ENCODE data around the gene ARMC6.
"Not testable (repeated sequence)": the region's sequence is repeated elsewhere in the genome, so short reads cannot be mapped to it uniquely, and the experiment has no call there.

- not testable (repeated sequence) for TF ChIP-seq CTCF (IDR thresholded peaks at IDR 0.05; ENCODE audit: low read length); EZH2phosphoT487 (IDR thresholded peaks at IDR 0.05; ENCODE audit: low read length); EZH2 (optimal IDR thresholded peaks at IDR 0.05; ENCODE audit: low read depth, low read length)
Measured at GRCh38 chr19:19106938-19107337, 73.5 kb downstream of the ARMC6 start.

All from MM.1S (cell line).